Measurements from ENCODE around the gene FAM151A. TPM values are rescaled to one million over a fixed set of nuclear protein-coding genes. Genes with fewer than 3 reads are reported as not detected.

Gene FAM151A
- total RNA-seq, 1 donor from 2014 or later, result not detected

DNA sequence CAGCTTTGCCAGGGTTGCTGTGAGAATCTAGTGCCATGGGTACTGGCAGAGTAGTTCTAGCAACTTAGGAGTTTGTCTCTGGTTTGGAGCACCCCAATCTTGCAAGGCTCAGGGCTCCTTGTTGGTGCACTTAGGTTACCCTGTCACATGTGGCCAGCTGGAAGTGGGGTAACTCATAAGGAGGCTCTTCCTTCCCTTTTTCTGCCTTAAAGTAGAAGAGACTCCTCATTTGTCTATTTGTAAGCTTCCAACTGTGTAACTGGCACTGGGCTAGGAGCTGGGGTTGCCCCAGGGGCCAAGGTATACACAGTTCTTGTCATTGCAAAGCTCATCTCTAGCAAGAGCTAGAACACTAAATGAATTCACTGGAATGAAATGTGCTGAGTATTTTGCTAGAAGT, 28.8 kb upstream of the FAM151A start:
- Mint-ChIP-seq H3K27ac (ENCODE audit: unreplicated experiment) (no peak overlapping the region), H3K36me3 (ENCODE audit: unreplicated experiment) (peaks cover 5% of the 10 kb centered on the region), H3K27me3 (ENCODE audit: unreplicated experiment) (no peaks in the 10 kb centered on the region), H3K4me3 (ENCODE audit: unreplicated experiment) (no peak overlapping the region), H3K9me3 (ENCODE audit: unreplicated experiment) (peaks cover 3% of the 10 kb centered on the region), H3K4me1 (ENCODE audit: low read depth, unreplicated experiment) (no peaks in the 10 kb centered on the region)
- no peak for DNase-seq
- TF ChIP-seq, protein P1, sequence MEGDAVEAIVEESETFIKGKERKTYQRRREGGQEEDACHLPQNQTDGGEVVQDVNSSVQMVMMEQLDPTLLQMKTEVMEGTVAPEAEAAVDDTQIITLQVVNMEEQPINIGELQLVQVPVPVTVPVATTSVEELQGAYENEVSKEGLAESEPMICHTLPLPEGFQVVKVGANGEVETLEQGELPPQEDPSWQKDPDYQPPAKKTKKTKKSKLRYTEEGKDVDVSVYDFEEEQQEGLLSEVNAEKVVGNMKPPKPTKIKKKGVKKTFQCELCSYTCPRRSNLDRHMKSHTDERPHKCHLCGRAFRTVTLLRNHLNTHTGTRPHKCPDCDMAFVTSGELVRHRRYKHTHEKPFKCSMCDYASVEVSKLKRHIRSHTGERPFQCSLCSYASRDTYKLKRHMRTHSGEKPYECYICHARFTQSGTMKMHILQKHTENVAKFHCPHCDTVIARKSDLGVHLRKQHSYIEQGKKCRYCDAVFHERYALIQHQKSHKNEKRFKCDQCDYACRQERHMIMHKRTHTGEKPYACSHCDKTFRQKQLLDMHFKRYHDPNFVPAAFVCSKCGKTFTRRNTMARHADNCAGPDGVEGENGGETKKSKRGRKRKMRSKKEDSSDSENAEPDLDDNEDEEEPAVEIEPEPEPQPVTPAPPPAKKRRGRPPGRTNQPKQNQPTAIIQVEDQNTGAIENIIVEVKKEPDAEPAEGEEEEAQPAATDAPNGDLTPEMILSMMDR (IDR thresholded peaks at IDR 0.05; ENCODE audit: partially characterized antibody, unreplicated experiment), result no peak

DNA sequence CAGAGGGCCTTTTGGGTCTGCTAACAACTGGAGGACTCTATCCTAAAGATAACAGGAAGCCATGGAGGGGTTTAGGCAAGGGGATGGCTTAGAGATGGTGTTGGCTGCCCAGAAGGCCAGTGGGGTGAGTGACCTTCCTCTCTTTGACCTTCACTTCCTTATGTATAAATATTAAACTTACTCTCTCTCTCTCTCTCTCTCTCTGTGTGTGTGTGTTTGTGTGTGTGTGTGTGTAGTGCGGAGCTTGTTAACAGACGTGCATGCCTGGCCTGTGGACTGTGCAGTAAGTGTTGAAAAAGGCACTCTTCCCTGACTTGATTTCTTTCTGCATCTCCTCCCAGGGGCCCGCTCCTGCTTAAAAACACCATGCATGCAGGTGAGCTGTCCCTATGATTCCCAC, 28.3 kb upstream of the FAM151A start:
- Mint-ChIP-seq H3K36me3 (ENCODE audit: unreplicated experiment) (peaks cover 5% of the 10 kb centered on the region), H3K4me3 (ENCODE audit: unreplicated experiment) (no peak overlapping the region), H3K4me1 (ENCODE audit: low read depth, unreplicated experiment) (no peaks in the 10 kb centered on the region), H3K27me3 (ENCODE audit: unreplicated experiment) (no peaks in the 10 kb centered on the region), H3K9me3 (ENCODE audit: unreplicated experiment) (peaks cover 3% of the 10 kb centered on the region), H3K27ac (ENCODE audit: unreplicated experiment) (no peak overlapping the region)
- TF ChIP-seq, protein P1 (IDR thresholded peaks at IDR 0.05; ENCODE audit: partially characterized antibody, unreplicated experiment), result no peak
- no peak for DNase-seq

DNA sequence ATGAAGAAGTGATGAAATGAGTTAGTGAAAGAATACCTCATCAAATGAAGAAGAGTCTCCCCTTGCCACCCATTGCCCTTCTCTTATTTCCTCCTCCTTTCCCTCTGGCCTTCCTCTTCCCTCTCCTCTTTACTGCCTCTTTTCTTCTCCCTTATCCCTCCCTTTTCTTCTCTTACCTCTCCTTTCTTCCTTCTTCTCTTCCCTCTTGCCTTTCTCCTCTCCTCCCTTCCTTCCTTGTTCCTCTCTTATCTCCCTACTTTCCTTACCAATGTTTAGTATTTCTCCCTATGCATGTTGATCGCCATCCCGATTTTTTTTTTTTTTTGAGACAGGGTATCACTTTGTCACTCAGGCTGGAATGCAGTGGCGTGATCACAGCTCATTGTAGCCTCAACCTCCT, 27.1 kb upstream of the FAM151A start:
- TF ChIP-seq, protein P1 (IDR thresholded peaks at IDR 0.05; ENCODE audit: partially characterized antibody, unreplicated experiment), result no peak
- peaks cover 5% of the 10 kb centered on the region for H3K36me3 Mint-ChIP-seq (ENCODE audit: unreplicated experiment)
- no peaks in the 10 kb centered on the region for H3K4me1 Mint-ChIP-seq (ENCODE audit: low read depth, unreplicated experiment)
- no peak overlapping the region for H3K4me3 Mint-ChIP-seq (ENCODE audit: unreplicated experiment)
- H3K9me3 Mint-ChIP-seq (ENCODE audit: unreplicated experiment), result peaks cover 3% of the 10 kb centered on the region
- no peak for DNase-seq
- no peaks in the 10 kb centered on the region for H3K27me3 Mint-ChIP-seq (ENCODE audit: unreplicated experiment)
- H3K27ac Mint-ChIP-seq (ENCODE audit: unreplicated experiment), result no peak overlapping the region

DNA sequence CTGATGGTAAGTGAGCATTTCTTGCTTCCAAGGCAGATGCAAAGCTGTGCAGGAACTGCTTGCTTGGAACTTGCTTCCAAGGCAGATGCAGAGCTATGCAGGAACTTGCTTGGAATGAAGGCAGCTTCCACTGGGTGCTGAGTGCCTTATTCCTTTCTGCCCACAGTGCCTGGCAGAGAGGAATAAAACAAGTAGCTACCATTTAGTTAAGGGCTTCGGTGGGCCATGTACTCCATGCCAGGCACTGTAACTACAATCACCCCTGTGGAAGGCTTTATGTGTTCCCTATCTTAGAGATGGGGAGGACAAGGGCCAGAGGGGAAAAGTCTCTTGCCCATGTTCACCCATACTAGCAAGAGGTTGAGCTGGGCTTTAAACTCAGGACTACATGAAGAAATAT, 26.6 kb upstream of the FAM151A start:
- Mint-ChIP-seq H3K4me1 (ENCODE audit: low read depth, unreplicated experiment) (no peaks in the 10 kb centered on the region), H3K4me3 (ENCODE audit: unreplicated experiment) (no peak overlapping the region), H3K27ac (ENCODE audit: unreplicated experiment) (no peak overlapping the region), H3K36me3 (ENCODE audit: unreplicated experiment) (peaks cover 5% of the 10 kb centered on the region), H3K9me3 (ENCODE audit: unreplicated experiment) (peaks cover 3% of the 10 kb centered on the region), H3K27me3 (ENCODE audit: unreplicated experiment) (no peaks in the 10 kb centered on the region)
- TF ChIP-seq, protein P1 (IDR thresholded peaks at IDR 0.05; ENCODE audit: partially characterized antibody, unreplicated experiment), result no peak
- no peak for DNase-seq

DNA sequence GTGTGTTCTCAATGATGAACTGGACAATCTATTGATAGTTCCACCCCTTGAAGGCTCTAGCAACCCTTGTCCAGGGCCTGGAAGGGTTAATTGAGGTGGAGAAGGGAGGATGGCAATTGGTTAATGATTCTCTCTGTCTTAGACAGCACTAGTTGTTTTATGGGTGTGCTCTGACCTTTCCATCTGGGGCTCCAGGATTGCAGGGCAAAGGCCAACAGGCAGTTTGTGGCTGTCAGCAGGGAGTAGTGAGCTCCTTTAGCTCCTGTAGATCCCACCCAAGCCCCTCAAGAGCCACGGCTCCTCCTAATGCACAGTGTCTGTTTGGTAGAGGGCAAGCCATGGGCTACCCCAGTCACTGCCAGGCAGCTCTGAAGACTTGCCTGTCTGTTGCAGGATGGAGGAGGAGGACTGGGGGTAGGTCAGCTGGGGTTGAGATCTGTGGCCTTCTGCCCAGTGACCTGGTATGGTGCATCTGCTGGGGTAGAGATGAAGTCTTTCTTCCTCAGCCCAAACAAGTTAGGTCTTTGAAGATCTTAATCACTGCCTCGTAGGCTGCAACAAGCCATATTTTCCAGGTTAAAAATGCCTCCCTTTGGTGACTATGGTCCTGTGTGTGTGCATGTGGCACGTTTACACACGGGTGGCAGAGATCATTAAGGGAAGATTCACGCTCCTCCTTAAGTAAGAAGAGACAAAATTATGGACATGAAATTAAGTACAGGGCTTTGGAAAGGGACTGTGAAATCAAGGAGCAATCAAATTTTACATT, 26.0 kb upstream of the FAM151A start:
- Mint-ChIP-seq H3K27me3 (ENCODE audit: unreplicated experiment) (no peaks in the 10 kb centered on the region), H3K4me3 (ENCODE audit: unreplicated experiment) (no peak overlapping the region), H3K36me3 (ENCODE audit: unreplicated experiment) (peaks cover 5% of the 10 kb centered on the region), H3K9me3 (ENCODE audit: unreplicated experiment) (peaks cover 3% of the 10 kb centered on the region), H3K27ac (ENCODE audit: unreplicated experiment) (no peak overlapping the region), H3K4me1 (ENCODE audit: low read depth, unreplicated experiment) (no peaks in the 10 kb centered on the region)
- DNase-seq, result no peak
- TF ChIP-seq, protein P1 (IDR thresholded peaks at IDR 0.05; ENCODE audit: partially characterized antibody, unreplicated experiment), result no peak
